Sigmoid colon (tissue), 4 donors: ENCODE measurements around the gene COL9A3.

Experiments used
- EP300 ChIP-seq, 4 donors: sonication (generic); formaldehyde crosslinking; IDR thresholded peaks; one replicate each; pipeline ENCODE4 v1.6.1; 2017; ENCODE audit warnings: antibody characterized with exemption in 4 of 4
- TF ChIP-seq, protein P1 (sequence below), 4 experiments: fragments of 450-650 bp in 3 of 4; fragments of 200-600 bp in 1 of 4; IDR thresholded peaks; one replicate each; pipeline ENCODE4 v1.5.1; 2016 to 2019; ENCODE audit warnings: antibody characterized with exemption in 4 of 4, mild to moderate bottlenecking in 3 of 4, moderate library complexity in 2 of 4

- TF ChIP-seq, protein P1, sequence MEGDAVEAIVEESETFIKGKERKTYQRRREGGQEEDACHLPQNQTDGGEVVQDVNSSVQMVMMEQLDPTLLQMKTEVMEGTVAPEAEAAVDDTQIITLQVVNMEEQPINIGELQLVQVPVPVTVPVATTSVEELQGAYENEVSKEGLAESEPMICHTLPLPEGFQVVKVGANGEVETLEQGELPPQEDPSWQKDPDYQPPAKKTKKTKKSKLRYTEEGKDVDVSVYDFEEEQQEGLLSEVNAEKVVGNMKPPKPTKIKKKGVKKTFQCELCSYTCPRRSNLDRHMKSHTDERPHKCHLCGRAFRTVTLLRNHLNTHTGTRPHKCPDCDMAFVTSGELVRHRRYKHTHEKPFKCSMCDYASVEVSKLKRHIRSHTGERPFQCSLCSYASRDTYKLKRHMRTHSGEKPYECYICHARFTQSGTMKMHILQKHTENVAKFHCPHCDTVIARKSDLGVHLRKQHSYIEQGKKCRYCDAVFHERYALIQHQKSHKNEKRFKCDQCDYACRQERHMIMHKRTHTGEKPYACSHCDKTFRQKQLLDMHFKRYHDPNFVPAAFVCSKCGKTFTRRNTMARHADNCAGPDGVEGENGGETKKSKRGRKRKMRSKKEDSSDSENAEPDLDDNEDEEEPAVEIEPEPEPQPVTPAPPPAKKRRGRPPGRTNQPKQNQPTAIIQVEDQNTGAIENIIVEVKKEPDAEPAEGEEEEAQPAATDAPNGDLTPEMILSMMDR (IDR thresholded peaks at IDR 0.05): no peak
- TF ChIP-seq EP300 (IDR thresholded peaks at IDR 0.05): no peak
These were observed 15.0 kb downstream of the COL9A3 start for GRCh38 chr20:62831854-62832211.
